K562 (cell line): ENCODE results near the gene ATP2B1. TPM values are rescaled to one million over a fixed set of nuclear protein-coding genes. Genes with fewer than 3 reads are reported as not detected.

Source experiments
- CEBPG ChIP-seq, 3 experiments: fragments of 200-800 bp in 1 of 3; sonication (Bioruptor generic) in 1 of 3; sonication (generic) in 1 of 3; formaldehyde crosslinking in 1 of 3; IDR thresholded peaks in 2 of 3; conservative IDR thresholded peaks in 1 of 3; 2 replicates each; pipeline versions ENCODE4 v1.6.1 to v1.8.0; 2016 to 2022; ENCODE audit warnings: missing compliant biosample characterization in 2 of 3, missing genetic modification characterization in 2 of 3, mild to moderate bottlenecking in 1 of 3, missing genetic modification reagents in 1 of 3
- CHAMP1 ChIP-seq: fragments of 450-650 bp; IDR thresholded peaks from 2 replicates; pipeline ENCODE4 v1.6.1; 2016; ENCODE audit warnings: mild to moderate bottlenecking
- JUND ChIP-seq, 2 experiments: IDR thresholded peaks; 2 replicates in 1 of 2; 3 replicates in 1 of 2; pipeline ENCODE4 v1.6.1; 2011; ENCODE audit warnings: borderline replicate concordance in 2 of 2, low read depth in 2 of 2, low read length in 2 of 2, improper control_type of control experiment in 1 of 2, missing biosample characterization in 1 of 2, missing genetic modification characterization in 1 of 2, missing genetic modification reagents in 1 of 2
- KDM1A ChIP-seq, 2 experiments: fragments of 450-650 bp; IDR thresholded peaks; 2 replicates each; pipeline ENCODE4 v1.6.1; 2016; ENCODE audit warnings: mild to moderate bottlenecking in 2 of 2
- LARP7 ChIP-seq: fragments of 450-650 bp; IDR thresholded peaks from 2 replicates; pipeline ENCODE4 v1.6.1; 2016
- MBD2 ChIP-seq: sonication (generic); IDR thresholded peaks from 2 replicates; pipeline ENCODE4 v1.6.1; 2016; ENCODE audit warnings: low read depth, borderline replicate concordance
- MECOM ChIP-seq: fragments of 250-450 bp; sonication (Bioruptor Pico); IDR thresholded peaks from 2 replicates; pipeline ENCODE4 v1.8.0; 2022; ENCODE audit warnings: inconsistent platforms
- MEIS2 ChIP-seq: fragments of 450-650 bp; IDR thresholded peaks from 2 replicates; pipeline ENCODE4 v1.6.1; 2014; ENCODE audit warnings: mild to moderate bottlenecking; ENCODE audit not compliant: partially characterized antibody
- POLR2AphosphoS5 ChIP-seq: IDR thresholded peaks from 2 replicates; pipeline ENCODE4 v1.6.1; 2011; ENCODE audit warnings: mild to moderate bottlenecking, low read depth, low read length, moderate library complexity; ENCODE audit not compliant: control insufficient read depth, insufficient read depth
- TAL1 ChIP-seq: fragments of 450-650 bp; IDR thresholded peaks from 2 replicates; pipeline ENCODE4 v1.6.1; 2016; ENCODE audit warnings: mild to moderate bottlenecking
- TBL1XR1 ChIP-seq, 2 experiments: IDR thresholded peaks; 2 replicates each; pipeline ENCODE4 v1.6.1; 2012; ENCODE audit warnings: improper control_type of control experiment in 2 of 2, low read length in 2 of 2, mild to moderate bottlenecking in 1 of 2
- UBTF ChIP-seq, 2 experiments: IDR thresholded peaks; 2 replicates each; pipeline ENCODE4 v1.6.1; 2012; ENCODE audit warnings: improper control_type of control experiment in 2 of 2, low read depth in 2 of 2, low read length in 2 of 2, borderline replicate concordance in 1 of 2
- ZNF174 ChIP-seq: fragments of 250-450 bp; sonication (Bioruptor Pico); IDR thresholded peaks from 2 replicates; pipeline ENCODE4 v1.4.0; 2020; ENCODE audit warnings: mild to moderate bottlenecking
- ZNF318 ChIP-seq, 2 experiments: fragments of 450-650 bp; IDR thresholded peaks; 2 replicates each; pipeline ENCODE4 v1.6.1; 2016; ENCODE audit warnings: mild to moderate bottlenecking in 2 of 2, borderline replicate concordance in 1 of 2, low read depth in 1 of 2, moderate library complexity in 1 of 2
- polyA plus RNA-seq, 8 experiments: library from polyadenylated mRNA; depleted of rRNA in 4 of 8; stranded (reverse) in 5 of 8; unstranded in 3 of 8; fragments of >200 nt; fragmentation: Nextera tagmentation in 2 of 8; fragmentation: Illumina TruSeq in 1 of 8; extraction: Ambion mirVana in 2 of 8; extraction: Trizol in 1 of 8; gene quantifications; 2 replicates each; pipeline versions ENCODE4 v1.2.1 to v1.2.3, GENCODE V29; 2011 to 2014; ENCODE audit warnings: inconsistent platforms in 1 of 8, missing spikeins in 1 of 8
- total RNA-seq, 7 experiments: library from RNA; depleted of rRNA in 6 of 7; stranded (reverse); fragments of >200 nt in 6 of 7; fragmentation: Illumina TruSeq in 2 of 7; extraction: Trizol in 2 of 7; gene quantifications; 2 replicates each; pipeline versions ENCODE4 v1.2.1 to v1.2.3, GENCODE V29; 2011 to 2021; ENCODE audit warnings: low replicate concordance in 1 of 7

The ATP2B1 gene
- total and polyA plus RNA-seq, 9 of the 15 experiments (the other 6 are each of a cell fraction or from before 2014, with no cell fraction given), result 8.6 to 39.0 (median 27.8) TPM

GRCh38 chr12:89540586-89540985, 168.1 kb downstream of the ATP2B1 start (continued):
- peak; percentile 75; the same call in 1 of the 2 replicates for TF ChIP-seq JUND (IDR thresholded peaks at IDR 0.05; ENCODE audit: borderline replicate concordance, low read depth, low read length)
- peak; percentile 8; the same call in 1 of the 3 replicates for TF ChIP-seq JUND (tag; IDR thresholded peaks at IDR 0.05; ENCODE audit: borderline replicate concordance, low read depth, low read length)
- peak; percentile 67 to 75 for TF ChIP-seq KDM1A (IDR thresholded peaks at IDR 0.05)
- TF ChIP-seq TAL1, result peak; percentile 95
- TF ChIP-seq LARP7, result no peak
- no peak for TF ChIP-seq ZNF174 (CRISPR knock-in tag)
- peak; percentile 50; the same call in 1 of the 2 replicates for TF ChIP-seq CHAMP1
- TF ChIP-seq CEBPG (CRISPR knock-in tag; IDR thresholded peaks at IDR 0.05), result peak; percentile 53; the same call in 1 of the 2 replicates
- TF ChIP-seq CEBPG (tag; conservative IDR thresholded peaks at IDR 0.05 in 1 of 2, IDR thresholded peaks at IDR 0.05 in 1 of 2), result no peak
- TF ChIP-seq UBTF (IDR thresholded peaks at IDR 0.05; ENCODE audit: borderline replicate concordance in 1 of 2, low read depth in 2 of 2, low read length in 2 of 2), result peak in 1 of 2 experiments; percentile 32; a peak in 1 of 4 replicates
- peak; percentile 71; the same call in 1 of the 2 replicates for TF ChIP-seq MBD2
- TF ChIP-seq TBL1XR1 (IDR thresholded peaks at IDR 0.05; ENCODE audit: low read length in 2 of 2), result peak; percentile 65 to 99; a peak in 2 of 4 replicates
- peak; percentile 70 for TF ChIP-seq MECOM (CRISPR knock-in tag)
- TF ChIP-seq POLR2AphosphoS5, result peak; percentile 85
- peak; percentile 72 for TF ChIP-seq MEIS2
- no peak for TF ChIP-seq ZNF318 (IDR thresholded peaks at IDR 0.05; ENCODE audit: borderline replicate concordance in 1 of 2, low read depth in 1 of 2)
